ENCODE results near the gene GGT5.
"Not testable (repeated sequence)": the region's sequence is repeated elsewhere in the genome, so short reads cannot be mapped to it uniquely, and the experiment has no call there.

The GGT5 gene

DNA sequence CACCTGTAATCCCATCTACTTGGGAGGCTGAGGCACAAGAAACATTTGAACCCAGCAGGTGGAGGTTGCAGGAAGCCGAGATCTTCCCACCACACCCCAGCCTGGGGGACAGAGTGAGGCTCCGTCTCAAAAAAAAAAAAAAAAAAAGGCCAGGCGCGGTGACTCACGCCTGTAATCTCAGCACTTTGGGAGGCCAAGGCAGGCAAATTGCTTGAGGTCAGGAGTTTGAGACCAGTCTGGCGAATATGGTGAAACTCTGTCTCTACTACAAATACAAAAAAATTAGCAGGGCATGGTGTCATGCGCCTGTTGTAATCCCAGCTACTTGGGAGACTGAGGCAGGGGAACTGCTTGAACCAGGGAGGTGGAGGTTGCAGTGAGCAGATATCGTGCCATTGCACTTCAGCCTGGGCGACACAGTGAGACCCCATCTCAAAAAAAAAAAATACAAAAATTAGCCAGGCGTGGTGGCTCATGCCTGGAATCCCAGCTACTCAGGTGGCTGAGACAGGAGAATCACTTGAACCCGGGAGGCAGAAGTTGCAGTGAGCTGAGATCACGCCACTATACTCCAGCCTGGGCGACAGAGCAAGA lies 6.7 kb downstream of the GGT5 start:
- not testable (repeated sequence) for H4K12ac ChIP-seq (ENCODE audit: low read depth, low read length); H2BK120ac ChIP-seq (ENCODE audit: insufficient read depth, low read length, poor library complexity); H3K4me2 ChIP-seq (ENCODE audit: low read length); H3K9me3 ChIP-seq (ENCODE audit: insufficient read depth, low read depth, low read length); H3K79me2 ChIP-seq (ENCODE audit: control insufficient read depth, insufficient read depth, low read length, poor library complexity); H3K23ac ChIP-seq (ENCODE audit: low read length); H4K91ac ChIP-seq (ENCODE audit: low read depth, low read length); H3K27me3 ChIP-seq (ENCODE audit: insufficient read depth, low read length); H3K18ac ChIP-seq (ENCODE audit: low read length); H2BK12ac ChIP-seq (ENCODE audit: low read length); H3K14ac ChIP-seq (ENCODE audit: low read length); H2BK5ac ChIP-seq (ENCODE audit: low read depth, low read length, poor library complexity); H4K8ac ChIP-seq (ENCODE audit: low read depth, low read length); H3K36me3 ChIP-seq (ENCODE audit: control insufficient read depth in 1 of 2, insufficient read depth in 2 of 2, low read length in 2 of 2); H3K27ac ChIP-seq (ENCODE audit: low read depth, low read length); H3K9ac ChIP-seq (ENCODE audit: low read length); H3K79me1 ChIP-seq (ENCODE audit: low read length); H2AFZ ChIP-seq (ENCODE audit: insufficient read depth, low read length, poor library complexity); H2AK5ac ChIP-seq (ENCODE audit: low read length); H3K4ac ChIP-seq (ENCODE audit: low read depth, low read length); H3K4me3 ChIP-seq (ENCODE audit: low read depth, low read length)
- WGBS (ENCODE audit: extremely low coverage, insufficient coverage, insufficient read length): no CpG with 5 or more reads among the region's 13 CpGs
- peak; percentile 51 to 72 for DNase-seq
- H3K4me1 ChIP-seq (ENCODE audit: control insufficient read depth in 1 of 2, insufficient read depth in 2 of 2, low read length in 2 of 2): peaks cover 9 to 11% of the 10 kb centered on the region in 2 experiments

DNA sequence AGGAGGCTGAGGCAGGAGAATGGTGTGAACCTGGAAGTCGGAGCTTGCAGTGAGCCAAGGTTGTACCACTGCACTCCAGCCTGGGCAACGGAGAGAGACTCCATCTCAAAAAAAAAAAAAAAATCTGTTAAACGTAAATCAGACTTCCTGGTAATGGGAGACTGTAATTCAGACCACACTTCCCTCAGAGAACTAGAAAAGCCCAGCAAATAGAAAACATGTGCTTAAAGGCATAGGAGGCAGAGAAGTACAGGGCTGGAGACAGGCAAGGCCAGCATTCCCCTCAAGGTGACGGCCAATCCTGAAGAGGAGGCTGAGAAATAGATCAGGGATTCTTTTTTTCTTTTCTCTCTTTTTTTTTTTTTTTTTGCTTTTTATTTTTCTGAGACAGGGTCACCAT lies 8.2 kb downstream of the GGT5 start:
- Histone ChIP-seq H2BK5ac (ENCODE audit: low read depth, low read length, poor library complexity) (no peak overlapping the region), H3K14ac (ENCODE audit: low read length) (no peak overlapping the region), H3K4me2 (ENCODE audit: low read length) (no peak overlapping the region), H4K8ac (ENCODE audit: low read depth, low read length) (no peak overlapping the region), H2AFZ (ENCODE audit: insufficient read depth, low read length, poor library complexity) (no peak overlapping the region), H2BK12ac (ENCODE audit: low read length) (no peak overlapping the region), H4K12ac (ENCODE audit: low read depth, low read length) (no peak overlapping the region), H3K9ac (ENCODE audit: low read length) (no peak overlapping the region), H3K79me1 (ENCODE audit: low read length) (no peaks in the 10 kb centered on the region), H3K4me1 (ENCODE audit: control insufficient read depth in 1 of 2, insufficient read depth in 2 of 2, low read length in 2 of 2) (peaks cover 0 to 3% of the 10 kb centered on the region in 2 experiments), H3K79me2 (ENCODE audit: control insufficient read depth, insufficient read depth, low read length, poor library complexity) (no peaks in the 10 kb centered on the region), H3K36me3 (ENCODE audit: control insufficient read depth in 1 of 2, insufficient read depth in 2 of 2, low read length in 2 of 2) (no peaks in the 10 kb centered on the region), H2BK120ac (ENCODE audit: insufficient read depth, low read length, poor library complexity) (no peak overlapping the region), H4K91ac (ENCODE audit: low read depth, low read length) (no peak overlapping the region), H3K18ac (ENCODE audit: low read length) (no peak overlapping the region), H2AK5ac (ENCODE audit: low read length) (no peak overlapping the region), H3K27me3 (ENCODE audit: insufficient read depth, low read length) (no peaks in the 10 kb centered on the region), H3K4me3 (ENCODE audit: low read depth, low read length) (no peak overlapping the region), H3K9me3 (ENCODE audit: insufficient read depth, low read depth, low read length) (peaks cover under 1% of the 10 kb centered on the region), H3K23ac (ENCODE audit: low read length) (no peak overlapping the region), H3K27ac (ENCODE audit: low read depth, low read length) (no peak overlapping the region), H3K4ac (ENCODE audit: low read depth, low read length) (no peak overlapping the region)
- DNase-seq: no peak
- WGBS (ENCODE audit: extremely low coverage, insufficient coverage, insufficient read length): no CpG with 5 or more reads among the region's 4 CpGs

DNA sequence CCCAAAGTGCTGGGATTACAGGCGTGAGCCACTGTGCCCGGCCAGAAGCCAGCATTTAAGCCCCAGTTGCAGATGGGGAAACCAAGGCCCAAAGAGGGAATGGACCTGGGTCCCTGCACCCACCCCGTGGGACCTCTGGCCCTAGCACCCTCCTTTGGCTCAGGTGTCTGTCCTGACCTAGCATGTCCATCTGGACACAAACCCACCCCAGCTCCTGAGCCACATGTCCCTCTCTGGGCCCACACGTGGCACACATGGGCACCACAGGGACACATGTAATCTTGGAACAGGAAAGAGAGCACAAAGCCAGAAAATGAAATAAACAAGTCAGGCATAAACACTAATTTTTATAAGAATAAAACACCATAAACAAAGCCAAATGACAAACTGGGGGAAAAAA lies 9.6 kb downstream of the GGT5 start:
- H3K36me3 ChIP-seq (ENCODE audit: control insufficient read depth in 1 of 2, insufficient read depth in 2 of 2, low read length in 2 of 2): no peaks in the 10 kb centered on the region
- WGBS (ENCODE audit: extremely low coverage, insufficient coverage, insufficient read length): no CpG with 5 or more reads among the region's 4 CpGs

DNA sequence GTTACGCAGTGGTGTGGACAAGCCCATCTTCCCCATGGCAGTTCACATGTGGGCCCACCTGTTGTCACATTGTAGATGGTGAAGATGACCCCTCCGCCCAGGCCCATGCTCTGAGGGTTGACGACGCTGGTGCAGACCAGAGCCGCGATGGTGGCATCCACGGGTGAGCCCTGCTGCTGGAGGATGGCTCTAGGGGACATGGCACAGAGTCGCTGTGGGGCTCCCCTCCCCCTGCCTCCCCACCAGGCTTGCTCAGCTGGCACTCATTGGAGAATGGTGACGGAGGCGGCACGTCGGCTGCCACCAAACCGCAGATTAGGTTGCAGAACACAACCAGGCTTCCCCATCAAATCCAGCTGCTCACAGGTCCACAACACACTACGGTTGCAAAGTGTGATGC lies 11.1 kb downstream of the GGT5 start:
- Histone ChIP-seq H3K27me3 (ENCODE audit: insufficient read depth, low read length) (no peaks in the 10 kb centered on the region), H4K91ac (ENCODE audit: low read depth, low read length) (no peak overlapping the region), H3K4ac (ENCODE audit: low read depth, low read length) (no peak overlapping the region), H4K12ac (ENCODE audit: low read depth, low read length) (no peak overlapping the region), H2AK5ac (ENCODE audit: low read length) (no peak overlapping the region), H2BK12ac (ENCODE audit: low read length) (no peak overlapping the region), H3K18ac (ENCODE audit: low read length) (no peak overlapping the region), H3K9me3 (ENCODE audit: insufficient read depth, low read depth, low read length) (peaks cover 2% of the 10 kb centered on the region), H3K27ac (ENCODE audit: low read depth, low read length) (no peak overlapping the region), H3K79me2 (ENCODE audit: control insufficient read depth, insufficient read depth, low read length, poor library complexity) (no peaks in the 10 kb centered on the region), H2BK120ac (ENCODE audit: insufficient read depth, low read length, poor library complexity) (no peak overlapping the region), H3K9ac (ENCODE audit: low read length) (no peak overlapping the region), H4K8ac (ENCODE audit: low read depth, low read length) (no peak overlapping the region), H3K4me2 (ENCODE audit: low read length) (no peak overlapping the region), H3K79me1 (ENCODE audit: low read length) (no peaks in the 10 kb centered on the region), H3K4me1 (ENCODE audit: control insufficient read depth in 1 of 2, insufficient read depth in 2 of 2, low read length in 2 of 2) (peaks cover 7 to 11% of the 10 kb centered on the region in 2 experiments), H2AFZ (ENCODE audit: insufficient read depth, low read length, poor library complexity) (no peak overlapping the region), H3K4me3 (ENCODE audit: low read depth, low read length) (no peak overlapping the region), H3K36me3 (ENCODE audit: control insufficient read depth in 1 of 2, insufficient read depth in 2 of 2, low read length in 2 of 2) (no peaks in the 10 kb centered on the region), H2BK5ac (ENCODE audit: low read depth, low read length, poor library complexity) (no peak overlapping the region), H3K14ac (ENCODE audit: low read length) (no peak overlapping the region), H3K23ac (ENCODE audit: low read length) (no peak overlapping the region)
- WGBS (ENCODE audit: extremely low coverage, insufficient coverage, insufficient read length): no CpG with 5 or more reads among the region's 14 CpGs
- no peak for DNase-seq

More for the DNA sequence above, 9.6 kb downstream of the GGT5 start:
- Histone ChIP-seq H3K4me2 (ENCODE audit: low read length) (no peak overlapping the region), H3K79me1 (ENCODE audit: low read length) (no peaks in the 10 kb centered on the region), H3K14ac (ENCODE audit: low read length) (no peak overlapping the region), H2BK5ac (ENCODE audit: low read depth, low read length, poor library complexity) (no peak overlapping the region), H4K91ac (ENCODE audit: low read depth, low read length) (no peak overlapping the region), H3K79me2 (ENCODE audit: control insufficient read depth, insufficient read depth, low read length, poor library complexity) (no peaks in the 10 kb centered on the region), H2AK5ac (ENCODE audit: low read length) (no peak overlapping the region), H3K4me3 (ENCODE audit: low read depth, low read length) (no peak overlapping the region), H3K27ac (ENCODE audit: low read depth, low read length) (no peak overlapping the region), H3K9me3 (ENCODE audit: insufficient read depth, low read depth, low read length) (peaks cover 2% of the 10 kb centered on the region), H3K9ac (ENCODE audit: low read length) (no peak overlapping the region), H3K4me1 (ENCODE audit: control insufficient read depth in 1 of 2, insufficient read depth in 2 of 2, low read length in 2 of 2) (peaks cover 7 to 11% of the 10 kb centered on the region in 2 experiments), H2BK12ac (ENCODE audit: low read length) (no peak overlapping the region), H4K8ac (ENCODE audit: low read depth, low read length) (no peak overlapping the region), H3K27me3 (ENCODE audit: insufficient read depth, low read length) (no peaks in the 10 kb centered on the region), H3K4ac (ENCODE audit: low read depth, low read length) (no peak overlapping the region), H3K23ac (ENCODE audit: low read length) (no peak overlapping the region), H4K12ac (ENCODE audit: low read depth, low read length) (no peak overlapping the region), H2BK120ac (ENCODE audit: insufficient read depth, low read length, poor library complexity) (no peak overlapping the region), H3K18ac (ENCODE audit: low read length) (no peak overlapping the region), H2AFZ (ENCODE audit: insufficient read depth, low read length, poor library complexity) (no peak overlapping the region)
- DNase-seq: no peak

Data from trophoblast cell (in vitro differentiated cells and primary cell).